ENCODE results near the gene NECTIN2. TPM values are rescaled to one million over a fixed set of nuclear protein-coding genes. Genes with fewer than 3 reads are reported as not detected.
"Not testable (repeated sequence)": the region's sequence is repeated elsewhere in the genome, so short reads cannot be mapped to it uniquely, and the experiment has no call there.

The NECTIN2 gene
- total and polyA plus RNA-seq, 8 donors = 66.9 to 145 (median 81.7) TPM

DNA sequence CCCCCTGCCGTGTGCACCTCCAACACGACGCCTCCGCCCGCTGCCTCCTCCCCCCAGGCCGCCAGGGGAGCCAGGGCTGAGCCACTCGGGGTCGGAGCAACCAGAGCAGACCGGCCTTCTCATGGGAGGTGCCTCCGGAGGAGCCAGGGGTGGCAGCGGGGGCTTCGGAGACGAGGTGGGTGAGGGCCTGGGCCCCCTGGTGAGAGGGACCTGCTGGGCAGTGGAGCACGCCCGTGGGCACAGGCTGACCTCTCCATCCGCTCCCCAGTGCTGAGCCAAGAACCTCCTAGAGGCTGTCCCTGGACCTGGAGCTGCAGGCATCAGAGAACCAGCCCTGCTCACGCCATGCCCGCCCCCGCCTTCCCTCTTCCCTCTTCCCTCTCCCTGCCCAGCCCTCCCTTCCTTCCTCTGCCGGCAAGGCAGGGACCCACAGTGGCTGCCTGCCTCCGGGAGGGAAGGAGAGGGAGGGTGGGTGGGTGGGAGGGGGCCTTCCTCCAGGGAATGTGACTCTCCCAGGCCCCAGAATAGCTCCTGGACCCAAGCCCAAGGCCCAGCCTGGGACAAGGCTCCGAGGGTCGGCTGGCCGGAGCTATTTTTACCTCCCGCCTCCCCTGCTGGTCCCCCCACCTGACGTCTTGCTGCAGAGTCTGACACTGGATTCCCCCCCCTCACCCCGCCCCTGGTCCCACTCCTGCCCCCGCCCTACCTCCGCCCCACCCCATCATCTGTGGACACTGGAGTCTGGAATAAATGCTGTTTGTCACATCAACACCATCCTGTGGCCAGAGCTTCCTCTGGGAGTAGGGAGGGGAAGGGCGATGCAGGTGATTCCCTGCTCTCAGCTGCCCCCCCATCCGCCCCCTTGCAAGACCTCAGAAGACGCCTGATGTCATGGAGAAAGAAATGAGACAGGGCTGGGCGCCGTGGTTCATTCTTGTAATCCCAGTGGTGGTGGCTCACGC is 25.2 kb upstream of the NECTIN2 start:
- H3K9me3 ChIP-seq = no peaks in the 10 kb centered on the region

DNA sequence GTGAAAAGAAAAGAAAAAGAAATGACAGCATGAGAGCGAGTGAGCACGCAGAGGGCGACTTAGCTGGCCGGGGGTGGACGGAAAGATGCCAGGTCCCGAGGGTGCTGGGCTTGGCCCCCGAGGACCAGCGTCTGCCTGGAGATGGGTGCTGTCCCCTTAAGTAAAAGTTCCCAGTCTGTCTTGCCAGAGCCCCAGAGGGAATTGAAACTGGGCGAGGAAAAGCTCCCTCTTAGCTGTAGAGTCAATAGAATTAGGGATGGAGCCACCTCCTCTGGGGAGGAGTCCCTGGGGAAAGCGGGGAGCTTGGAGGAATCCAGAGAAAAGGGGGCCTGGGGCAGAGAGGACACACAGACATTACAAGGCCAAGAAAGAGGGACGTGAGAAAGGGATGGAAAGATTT is 23.9 kb upstream of the NECTIN2 start:
- intact Hi-C loops (cut with DNase I) = no loop called here
- DNase-seq = no peak
- TF ChIP-seq, protein P1, sequence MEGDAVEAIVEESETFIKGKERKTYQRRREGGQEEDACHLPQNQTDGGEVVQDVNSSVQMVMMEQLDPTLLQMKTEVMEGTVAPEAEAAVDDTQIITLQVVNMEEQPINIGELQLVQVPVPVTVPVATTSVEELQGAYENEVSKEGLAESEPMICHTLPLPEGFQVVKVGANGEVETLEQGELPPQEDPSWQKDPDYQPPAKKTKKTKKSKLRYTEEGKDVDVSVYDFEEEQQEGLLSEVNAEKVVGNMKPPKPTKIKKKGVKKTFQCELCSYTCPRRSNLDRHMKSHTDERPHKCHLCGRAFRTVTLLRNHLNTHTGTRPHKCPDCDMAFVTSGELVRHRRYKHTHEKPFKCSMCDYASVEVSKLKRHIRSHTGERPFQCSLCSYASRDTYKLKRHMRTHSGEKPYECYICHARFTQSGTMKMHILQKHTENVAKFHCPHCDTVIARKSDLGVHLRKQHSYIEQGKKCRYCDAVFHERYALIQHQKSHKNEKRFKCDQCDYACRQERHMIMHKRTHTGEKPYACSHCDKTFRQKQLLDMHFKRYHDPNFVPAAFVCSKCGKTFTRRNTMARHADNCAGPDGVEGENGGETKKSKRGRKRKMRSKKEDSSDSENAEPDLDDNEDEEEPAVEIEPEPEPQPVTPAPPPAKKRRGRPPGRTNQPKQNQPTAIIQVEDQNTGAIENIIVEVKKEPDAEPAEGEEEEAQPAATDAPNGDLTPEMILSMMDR (IDR thresholded peaks at IDR 0.05) = no peak
- Histone ChIP-seq H3K9me3 (no peaks in the 10 kb centered on the region), H3K27me3 (no peaks in the 10 kb centered on the region), H3K4me3 (no peak overlapping the region), H3K4me1 (no peaks in the 10 kb centered on the region), H3K27ac (no peak overlapping the region), H3K36me3 (peaks cover 0 to 6% of the 10 kb centered on the region in 2 donors)
- ATAC-seq = no peak

More for the DNA sequence above, 25.2 kb upstream of the NECTIN2 start:
- no peaks in the 10 kb centered on the region for H3K27me3 ChIP-seq
- intact Hi-C loops (cut with DNase I) = no loop called here
- H3K4me1 ChIP-seq = no peaks in the 10 kb centered on the region
- peak; percentile 53 for ATAC-seq
- peaks cover 0 to 6% of the 10 kb centered on the region in 2 donors for H3K36me3 ChIP-seq
- peak in 1 of 4 donors; percentile 49 for DNase-seq
- no peak overlapping the region for H3K4me3 ChIP-seq
- TF ChIP-seq, protein P1 (IDR thresholded peaks at IDR 0.05) = no peak
- H3K27ac ChIP-seq = peak overlapping the region; percentile 48 to 62

DNA sequence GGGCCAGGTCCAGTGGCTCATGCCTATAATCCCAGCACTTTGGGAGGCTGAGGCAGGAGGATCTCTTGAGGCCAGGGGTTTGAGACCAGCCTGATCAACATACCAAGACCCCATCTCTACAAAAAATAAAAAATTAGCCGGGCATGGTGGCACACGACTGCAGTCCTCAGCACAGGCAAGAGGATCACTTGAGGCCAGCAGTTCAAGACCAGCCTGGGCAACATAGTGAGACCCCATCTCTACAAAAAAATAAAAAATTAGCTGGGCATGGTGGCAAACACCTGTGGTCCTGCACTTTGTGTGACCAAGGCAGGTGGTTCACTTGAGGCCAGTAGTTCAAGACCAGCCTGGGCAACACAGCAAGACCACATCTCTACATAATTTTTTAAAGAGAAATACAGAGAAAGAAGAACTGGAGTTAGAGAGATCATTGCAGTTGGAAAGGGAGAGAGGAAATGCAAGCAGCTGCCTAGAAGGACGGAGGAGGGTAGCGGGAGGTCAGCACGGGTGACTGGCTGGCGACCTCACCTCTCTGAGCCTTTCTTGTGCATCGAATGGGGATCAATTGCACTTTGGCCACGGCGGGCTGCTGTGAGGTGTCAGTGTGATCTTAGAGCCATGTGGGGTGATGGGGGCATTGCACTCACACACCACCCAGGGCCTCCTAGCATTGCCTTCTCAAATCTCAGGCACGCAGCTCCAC is 23.3 kb upstream of the NECTIN2 start:
- Histone ChIP-seq H3K9me3 (no peaks in the 10 kb centered on the region), H3K4me1 (no peaks in the 10 kb centered on the region), H3K4me3 (no peak overlapping the region), H3K27ac (no peak overlapping the region), H3K27me3 (no peaks in the 10 kb centered on the region), H3K36me3 (peaks cover 0 to 6% of the 10 kb centered on the region in 2 donors)
- TF ChIP-seq, protein P1 (IDR thresholded peaks at IDR 0.05) = no peak
- intact Hi-C loops (cut with DNase I) = no loop called here
- DNase-seq (no peak), ATAC-seq (no peak)

DNA sequence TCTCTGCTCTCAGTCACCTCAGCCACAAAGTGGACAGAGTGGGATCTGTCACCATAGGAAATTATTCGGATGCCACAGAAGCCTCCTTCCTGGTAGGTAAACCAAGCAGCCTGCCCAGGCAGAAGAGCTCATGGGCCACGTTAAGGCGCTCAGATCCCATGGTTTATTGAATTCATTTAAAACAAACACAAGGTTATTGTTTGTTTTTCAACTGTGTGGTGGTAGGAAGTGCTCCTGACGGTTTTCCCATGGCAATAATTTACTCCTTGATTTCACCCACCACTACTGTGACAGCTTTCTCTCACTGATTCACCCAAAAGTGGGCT is 22.8 kb upstream of the NECTIN2 start:
- Histone ChIP-seq H3K4me1 (no peaks in the 10 kb centered on the region), H3K27ac (no peak overlapping the region), H3K9me3 (no peaks in the 10 kb centered on the region), H3K4me3 (no peak overlapping the region), H3K36me3 (peaks cover 0 to 6% of the 10 kb centered on the region in 2 donors), H3K27me3 (no peaks in the 10 kb centered on the region)
- DNase-seq = no peak
- no peak for ATAC-seq
- TF ChIP-seq, protein P1 (IDR thresholded peaks at IDR 0.05) = no peak
- intact Hi-C loops (cut with DNase I) = no loop called here

DNA sequence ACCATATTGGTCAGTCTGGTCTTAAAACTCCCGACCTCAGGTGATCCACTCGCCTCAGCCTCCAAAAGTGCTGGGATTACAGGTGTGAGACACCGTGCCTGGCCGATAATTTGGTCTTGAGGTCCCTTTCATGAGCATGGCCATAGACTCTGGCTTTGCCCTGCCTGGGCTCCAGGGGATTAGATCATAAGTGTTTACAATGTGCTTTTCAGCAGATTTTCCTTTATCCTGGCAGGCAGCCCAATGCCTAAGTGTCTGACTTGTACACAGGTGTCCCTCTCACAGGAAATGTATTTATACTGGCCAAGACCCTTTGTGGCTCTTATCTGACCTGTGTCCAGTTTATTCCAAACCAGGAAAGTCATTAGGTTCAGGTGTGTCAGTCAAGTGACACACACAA is 21.3 kb upstream of the NECTIN2 start:
- H3K36me3 ChIP-seq = no peaks in the 10 kb centered on the region
- DNase-seq (peak in 2 of 4 donors; percentile 40 to 66), ATAC-seq (peak; percentile 64)
- no peaks in the 10 kb centered on the region for H3K27me3 ChIP-seq
- TF ChIP-seq, protein P1 (IDR thresholded peaks at IDR 0.05) = no peak
- intact Hi-C loops (cut with DNase I) = no loop called here
- no peaks in the 10 kb centered on the region for H3K4me1 ChIP-seq
- H3K27ac ChIP-seq = no peak overlapping the region
- H3K9me3 ChIP-seq = no peaks in the 10 kb centered on the region
- H3K4me3 ChIP-seq = no peak overlapping the region

DNA sequence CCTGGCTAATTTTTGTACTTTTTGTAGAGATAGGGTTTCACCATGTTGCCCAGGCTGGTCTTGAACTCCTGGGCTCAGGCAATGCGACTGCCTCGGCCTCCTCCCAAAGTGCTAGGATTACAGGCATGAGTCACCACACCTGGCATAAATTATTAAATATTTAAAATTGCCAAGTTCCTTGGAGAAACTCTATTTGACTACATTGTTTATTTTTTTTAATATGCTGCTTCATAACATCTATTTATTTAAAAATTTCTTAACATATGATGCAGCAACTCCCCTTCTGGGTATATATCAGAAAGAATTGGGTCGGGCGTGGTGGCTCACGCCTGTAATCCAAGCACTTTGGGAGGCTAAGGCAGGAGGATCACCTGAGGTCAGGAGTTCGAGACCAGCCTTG is 13.2 kb upstream of the NECTIN2 start:
- H3K4me1 ChIP-seq; H3K4me3 ChIP-seq; H3K27ac ChIP-seq; intact Hi-C loops (cut with DNase I); H3K36me3 ChIP-seq; H3K27me3 ChIP-seq; DNase-seq; ATAC-seq; H3K9me3 ChIP-seq: not testable (repeated sequence)

DNA sequence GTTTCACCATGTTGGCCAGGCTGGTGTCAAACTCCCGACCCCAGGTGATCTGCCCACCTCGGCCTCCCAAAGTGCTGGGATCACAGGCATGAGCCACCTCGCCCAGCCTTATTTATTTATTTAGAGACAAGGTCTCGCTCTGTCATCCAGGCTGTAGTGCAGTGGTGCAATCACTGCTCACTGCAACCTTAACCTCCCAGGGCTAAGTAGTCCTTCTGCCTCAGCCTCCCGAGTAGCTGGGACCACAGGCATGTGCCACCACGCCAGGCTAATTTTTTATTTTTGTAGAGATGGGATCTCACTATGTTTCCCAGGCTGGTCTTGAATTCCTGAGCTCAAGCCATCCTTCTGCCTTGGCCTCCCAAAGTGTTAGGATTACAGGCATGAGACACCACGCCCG is 11.7 kb upstream of the NECTIN2 start:
- H3K27me3 ChIP-seq; ATAC-seq; H3K4me3 ChIP-seq; intact Hi-C loops (cut with DNase I); H3K9me3 ChIP-seq; DNase-seq; H3K27ac ChIP-seq; H3K4me1 ChIP-seq; H3K36me3 ChIP-seq: not testable (repeated sequence)
